OCI-LY7 (cell line): ENCODE results near the gene FAM13B. TPM values are rescaled to one million over a fixed set of nuclear protein-coding genes. Genes with fewer than 3 reads are reported as not detected.

Experiments used
- BruUV-seq: library from RNA; stranded (reverse); fragments of 400-500 nt; replicated peaks from 2 replicates; lab custom pipeline; 2021; lab: Mats Ljungman, UMichigan
- CTCF ChIA-PET: fragments of 300-600 bp; sonication (Branson Sonifier 250); formaldehyde crosslinking; loops from one replicate; lab custom pipeline; 2022; ENCODE audit warnings: antibody characterized with exemption; ENCODE audit not compliant: unreplicated experiment; lab: Charles Lee
- POLR2A ChIA-PET: fragments of 300-600 bp; sonication (Branson Sonifier 250); formaldehyde crosslinking; loops from one replicate; lab custom pipeline; 2022; ENCODE audit warnings: antibody characterized with exemption; lab: Charles Lee
- DNase-seq: peaks from one replicate; pipeline ENCODE4 v3.0.0-alpha.2; 2015; ENCODE audit warnings: low spot score
- H2AFZ ChIP-seq: fragments of 200-600 bp; sonication (generic), shearing (Covaris generic); 2 replicates; pipeline ENCODE4 v1.6.1; 2014; ENCODE audit warnings: mild to moderate bottlenecking, antibody characterized with exemption, low read length, moderate library complexity
- H3K27ac ChIP-seq: fragments of 200-600 bp; sonication (generic); 2 replicates; pipeline ENCODE4 v1.5.1; 2014; ENCODE audit warnings: mixed run types, low read depth, mild to moderate bottlenecking, moderate library complexity, low read length, inconsistent platforms; ENCODE audit not compliant: poor library complexity, severe bottlenecking
- H3K36me3 ChIP-seq: fragments of 200-600 bp; sonication (generic); 2 replicates; pipeline ENCODE4 v1.6.1; 2014; ENCODE audit warnings: mild to moderate bottlenecking, antibody characterized with exemption, low read length, moderate library complexity, mixed read lengths; ENCODE audit not compliant: insufficient read depth
- H3K4me1 ChIP-seq: fragments of 200-600 bp; sonication (generic); 2 replicates; pipeline ENCODE4 v1.5.1; 2014; ENCODE audit warnings: mild to moderate bottlenecking, low read length; ENCODE audit not compliant: insufficient read depth, poor library complexity, severe bottlenecking
- H3K4me2 ChIP-seq: fragments of 200-600 bp; sonication (generic); 2 replicates; pipeline ENCODE4 v1.6.1; 2014; ENCODE audit warnings: mild to moderate bottlenecking, low read length
- H3K4me3 ChIP-seq: fragments of 200-600 bp; sonication (generic); 2 replicates; pipeline ENCODE4 v1.5.1; 2014; ENCODE audit warnings: mild to moderate bottlenecking, low read depth, low read length; ENCODE audit not compliant: poor library complexity, severe bottlenecking
- H3K79me2 ChIP-seq: fragments of 200-600 bp; sonication (generic); 2 replicates; pipeline ENCODE4 v1.6.1; 2016; ENCODE audit warnings: low read depth, mild to moderate bottlenecking, low read length, moderate library complexity, mixed read lengths; ENCODE audit not compliant: insufficient read depth
- H3K9me2 ChIP-seq: fragments of 200-600 bp; sonication (generic); 2 replicates; pipeline ENCODE4 v1.6.1; 2016; ENCODE audit warnings: mild to moderate bottlenecking, low read length, mixed read lengths; ENCODE audit not compliant: insufficient read depth
- H3K9me3 ChIP-seq: fragments of 200-600 bp; sonication (generic); 2 replicates; pipeline ENCODE4 v1.6.1; 2014; ENCODE audit warnings: mild to moderate bottlenecking, mixed run types, low read length, mixed read lengths
- H4K20me1 ChIP-seq: fragments of 200-600 bp; sonication (generic); 2 replicates; pipeline ENCODE4 v1.6.1; 2014; ENCODE audit warnings: mild to moderate bottlenecking, antibody characterized with exemption, low read length, moderate library complexity, mixed read lengths; ENCODE audit not compliant: insufficient read depth
- CTCF ChIP-seq: fragments of 200-600 bp; sonication (generic); conservative IDR thresholded peaks from 2 replicates; pipeline ENCODE4 v1.5.1; 2014; ENCODE audit warnings: mild to moderate bottlenecking, antibody characterized with exemption, low read length, moderate library complexity, mixed read lengths
- EZH2phosphoT487 ChIP-seq: fragments of 200-600 bp; sonication (generic); IDR thresholded peaks from 2 replicates; pipeline ENCODE4 v1.6.1; 2018; ENCODE audit warnings: low read depth, borderline replicate concordance, mild to moderate bottlenecking, mixed run types, antibody characterized with exemption, low read length, moderate library complexity, mixed read lengths
- intact Hi-C: fragments of 100-400 bp; cut with micrococcal nuclease; formaldehyde crosslinking; loops from one replicate; pipeline ENCODE4 v1.10.0; 2022; ENCODE audit not compliant: unreplicated experiment
- total RNA-seq, 2 experiments: library from RNA; depleted of rRNA in 1 of 2; stranded (reverse); fragments of >200 nt in 1 of 2; shearing (Covaris generic) in 1 of 2; gene quantifications; 2 replicates each; pipeline ENCODE4 v1.2.3, GENCODE V29; 2014 to 2022

The FAM13B gene
- total RNA-seq, 2 experiments from 2014 or later = 21.5 to 35.7 TPM

DNA sequence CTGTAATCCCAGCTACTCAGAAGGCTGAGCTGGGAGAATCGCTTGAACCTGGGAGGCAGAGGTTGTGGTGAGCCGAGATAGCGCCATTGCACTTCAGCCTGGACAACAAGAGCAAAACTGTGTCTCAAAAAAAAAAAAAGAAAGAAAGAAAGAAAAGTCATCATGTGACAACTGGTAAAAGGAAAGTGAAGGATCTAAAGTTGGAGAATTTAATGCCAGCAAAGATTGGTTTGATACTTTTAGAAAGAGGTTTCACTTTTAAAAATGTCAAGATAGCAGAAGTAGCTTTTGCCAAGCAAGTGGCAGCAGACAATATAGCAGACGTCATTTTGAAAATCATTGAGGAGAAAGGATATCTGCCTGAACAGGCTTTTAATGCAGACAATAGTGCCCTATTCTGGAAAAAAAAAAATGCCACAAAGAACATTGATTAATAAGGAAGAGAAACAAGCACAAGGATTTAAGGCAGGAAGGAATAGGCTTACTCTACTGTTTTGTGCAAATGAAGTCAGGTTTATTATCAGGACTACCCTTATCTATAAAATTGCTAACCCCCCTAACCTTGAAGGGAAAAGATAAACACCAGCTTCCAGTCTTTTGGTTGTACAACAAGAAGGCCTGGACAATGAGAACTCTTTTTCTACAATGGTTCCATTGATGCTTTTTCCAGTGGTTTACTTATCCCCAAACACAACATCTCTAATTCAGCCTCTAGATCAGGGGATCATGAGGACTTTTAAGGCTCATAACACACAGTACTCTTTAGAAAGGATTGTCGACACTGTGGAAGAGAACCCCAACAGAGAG is 131.7 kb downstream of the FAM13B start:
- ChIA-PET POLR2A (interaction anchor here (0.7 to 1.1 kb wide), 2 partner anchors 10 to 11 kb away, joined by 3 read pairs; no protein-coding TSS in a partner anchor), CTCF (no interaction called here)
- no peak overlapping the region for H3K4me2 ChIP-seq

GRCh38 chr5:137899493-137899892 is 133.4 kb downstream of the FAM13B start:
- ChIA-PET POLR2A (interaction anchor here (1.0 kb wide), 1 partner anchor 10 kb away, joined by 3 read pairs; the partner anchor contains the start of gene PKD2L2), CTCF (no interaction called here)
- H3K9me2 ChIP-seq = no peaks in the 10 kb centered on the region
- no peaks in the 10 kb centered on the region for H4K20me1 ChIP-seq
- no peaks in the 10 kb centered on the region for H3K36me3 ChIP-seq
- H3K4me2 ChIP-seq = no peak overlapping the region
- no peak for DNase-seq
- no peak overlapping the region for H3K4me3 ChIP-seq
- TF ChIP-seq CTCF (no peak), EZH2phosphoT487 (no peak)
- no peaks in the 10 kb centered on the region for H3K79me2 ChIP-seq
- H2AFZ ChIP-seq = no peak overlapping the region
- no peaks in the 10 kb centered on the region for H3K9me3 ChIP-seq
- intact Hi-C loops = no loop called here
- H3K4me1 ChIP-seq = peaks cover 13% of the 10 kb centered on the region
- no peak overlapping the region for H3K27ac ChIP-seq
- no TSS peak for BruUV-seq

More for the DNA sequence above, 131.7 kb downstream of the FAM13B start:
- intact Hi-C loops = no loop called here
- Histone ChIP-seq H3K9me3 (no peaks in the 10 kb centered on the region), H4K20me1 (no peaks in the 10 kb centered on the region), H3K9me2 (no peaks in the 10 kb centered on the region), H3K27ac (no peak overlapping the region), H3K79me2 (no peaks in the 10 kb centered on the region), H3K4me3 (no peak overlapping the region), H3K4me1 (peaks cover 13% of the 10 kb centered on the region), H2AFZ (no peak overlapping the region), H3K36me3 (no peaks in the 10 kb centered on the region)
- no peak for TF ChIP-seq EZH2phosphoT487
- no peak for DNase-seq
- no TSS peak for BruUV-seq

GRCh38 chr5:137896560-137896959 is 136.3 kb downstream of the FAM13B start:
- intact Hi-C loops = no loop called here
- no peaks in the 10 kb centered on the region for H3K79me2 ChIP-seq
- no peaks in the 10 kb centered on the region for H3K36me3 ChIP-seq
- H3K27ac ChIP-seq = no peak overlapping the region
- H4K20me1 ChIP-seq = no peaks in the 10 kb centered on the region
- no peak overlapping the region for H3K4me3 ChIP-seq
- peaks cover 13% of the 10 kb centered on the region for H3K4me1 ChIP-seq
- CTCF ChIA-PET = interaction anchor here (0.5 kb wide), 1 partner anchor 49 kb away, joined by 3 read pairs; no protein-coding TSS in a partner anchor
- no peaks in the 10 kb centered on the region for H3K9me3 ChIP-seq
- BruUV-seq = no TSS peak
- no peaks in the 10 kb centered on the region for H3K9me2 ChIP-seq
- H2AFZ ChIP-seq = no peak overlapping the region
- TF ChIP-seq CTCF (no peak), EZH2phosphoT487 (no peak)
- POLR2A ChIA-PET = interaction anchor here (0.6 to 1.4 kb wide), 3 partner anchors 9 to 210 kb away, joined by 3 read pairs; no protein-coding TSS in a partner anchor
- no peak overlapping the region for H3K4me2 ChIP-seq
- no peak for DNase-seq
